Measurements from ENCODE around the gene NDUFB3.
"Not testable (repeated sequence)": the region's sequence is repeated elsewhere in the genome, so short reads cannot be mapped to it uniquely, and the experiment has no call there.

The NDUFB3 gene

GRCh38 chr2:201116959-201117734 lies 45.3 kb downstream of the NDUFB3 start (continued):
- 0 out of 2 replicates have a peak, but pooled peaks have one; percentile 8 for TF ChIP-seq PBX3 (CRISPR knock-in tag; IDR thresholded peaks at IDR 0.05)

GRCh38 chr2:201117735-201118094 lies 45.9 kb downstream of the NDUFB3 start:
- Histone ChIP-seq H3K27ac (ENCODE audit: extremely low read depth, low read depth, low read length) (peak overlapping the region; percentile 95), H3K4me3 (ENCODE audit: low read depth, low read length) (peak overlapping the region; percentile 40; the same call in 1 of the 2 replicates)
- not testable (repeated sequence) for H3K4me1 ChIP-seq (ENCODE audit: control insufficient read depth, insufficient read depth, low read length); H3K36me3 ChIP-seq (ENCODE audit: control insufficient read depth in 2 of 2, insufficient read depth in 1 of 2, low read length in 2 of 2); H3K9me3 ChIP-seq (ENCODE audit: control insufficient read depth, insufficient read depth, low read depth, low read length)
- POLR2A ChIA-PET = interaction anchor here (1.1 to 2.8 kb wide), 6 partner anchors 8 to 254 kb away, joined by 3 to 11 read pairs (median 4); partner anchors contain the start of genes CLK1 and ORC2
- CTCF ChIA-PET = interaction anchor here (0.6 to 4.1 kb wide), 8 partner anchors 11 to 115 kb away, joined by 3 to 25 read pairs (median 6); no protein-coding TSS in a partner anchor

- Histone ChIP-seq H3K36me3 (ENCODE audit: control insufficient read depth in 2 of 2, insufficient read depth in 1 of 2, low read length in 2 of 2) (no peaks in the 10 kb centered on the region), H3K27ac (ENCODE audit: extremely low read depth, low read depth, low read length) (peak overlapping the region; percentile 95), H3K9me3 (ENCODE audit: control insufficient read depth, insufficient read depth, low read depth, low read length) (no peaks in the 10 kb centered on the region), H3K4me3 (ENCODE audit: low read depth, low read length) (peak overlapping the region; percentile 40), H3K4me1 (ENCODE audit: control insufficient read depth, insufficient read depth, low read length) (peaks cover 5% of the 10 kb centered on the region; the same call in 1 of the 2 replicates)
- POLR2A ChIA-PET = interaction anchor here (0.6 to 2.8 kb wide), 8 partner anchors 8 to 254 kb away, joined by 3 to 11 read pairs (median 3); partner anchors contain the start of genes CLK1, NIF3L1, ORC2 and PPIL3
- CTCF ChIA-PET = interaction anchor here (0.6 to 4.1 kb wide), 9 partner anchors 10 to 412 kb away, joined by 3 to 25 read pairs (median 5); no protein-coding TSS in a partner anchor
- TF ChIP-seq ZNF423 (tag by site-specific recombination; IDR thresholded peaks at IDR 0.05) (peak; percentile 64), ZNF48 (tag by site-specific recombination; IDR thresholded peaks at IDR 0.05) (no peak), AEBP2 (tag by site-specific recombination; IDR thresholded peaks at IDR 0.05; ENCODE audit: borderline replicate concordance) (no peak), ZNF202 (tag by site-specific recombination; IDR thresholded peaks at IDR 0.05; ENCODE audit: borderline replicate concordance) (no peak), ZNF221 (tag by site-specific recombination; IDR thresholded peaks at IDR 0.05; ENCODE audit: borderline replicate concordance) (no peak), ZBTB8A (tag by site-specific recombination; IDR thresholded peaks at IDR 0.05) (peak; percentile 93), ZNF530 (tag by site-specific recombination; IDR thresholded peaks at IDR 0.05; ENCODE audit: low read depth) (no peak), ZNF76 (tag by site-specific recombination; IDR thresholded peaks at IDR 0.05; ENCODE audit: borderline replicate concordance, low read depth) (no peak), ZNF626 (tag by site-specific recombination; IDR thresholded peaks at IDR 0.05) (no peak), ZFP37 (tag by site-specific recombination; IDR thresholded peaks at IDR 0.05) (peak; percentile 65; the same call in 1 of the 2 replicates), SETDB1 (IDR thresholded peaks at IDR 0.05; ENCODE audit: insufficient read length, low read length) (no peak), ZNF692 (tag by site-specific recombination; IDR thresholded peaks at IDR 0.05) (peak; percentile 27; the same call in 1 of the 2 replicates), ZNF548 (tag by site-specific recombination; IDR thresholded peaks at IDR 0.05) (no peak), ZNF747 (tag by site-specific recombination; IDR thresholded peaks at IDR 0.05) (no peak), ZNF211 (tag by site-specific recombination; IDR thresholded peaks at IDR 0.05; ENCODE audit: low read depth) (no peak), PRDM4 (tag by site-specific recombination; IDR thresholded peaks at IDR 0.05) (peak; percentile 36), ZSCAN16 (tag by site-specific recombination; IDR thresholded peaks at IDR 0.05) (no peak), ZNF621 (tag by site-specific recombination; IDR thresholded peaks at IDR 0.05) (no peak), FEZF1 (tag by site-specific recombination; IDR thresholded peaks at IDR 0.05) (peak; percentile 52; the same call in 1 of the 2 replicates), ZNF449 (tag by site-specific recombination; IDR thresholded peaks at IDR 0.05) (no peak; the same call in 1 of the 2 replicates), ZNF416 (tag by site-specific recombination; IDR thresholded peaks at IDR 0.05) (no peak)
These were observed 46.5 kb downstream of the NDUFB3 start for GRCh38 chr2:201118121-201118960.

Measured in HEK293 (cell line).